OCI-LY7 (cell line): ENCODE results near the gene TMEM19.

ENCODE experiments used
- CTCF ChIP-seq: fragments of 200-600 bp; sonication (generic); conservative IDR thresholded peaks from 2 replicates; pipeline ENCODE4 v1.5.1; 2014; ENCODE audit warnings: mild to moderate bottlenecking, antibody characterized with exemption, low read length, moderate library complexity, mixed read lengths
- EZH2phosphoT487 ChIP-seq: fragments of 200-600 bp; sonication (generic); IDR thresholded peaks from 2 replicates; pipeline ENCODE4 v1.6.1; 2018; ENCODE audit warnings: low read depth, borderline replicate concordance, mild to moderate bottlenecking, mixed run types, antibody characterized with exemption, low read length, moderate library complexity, mixed read lengths

DNA sequence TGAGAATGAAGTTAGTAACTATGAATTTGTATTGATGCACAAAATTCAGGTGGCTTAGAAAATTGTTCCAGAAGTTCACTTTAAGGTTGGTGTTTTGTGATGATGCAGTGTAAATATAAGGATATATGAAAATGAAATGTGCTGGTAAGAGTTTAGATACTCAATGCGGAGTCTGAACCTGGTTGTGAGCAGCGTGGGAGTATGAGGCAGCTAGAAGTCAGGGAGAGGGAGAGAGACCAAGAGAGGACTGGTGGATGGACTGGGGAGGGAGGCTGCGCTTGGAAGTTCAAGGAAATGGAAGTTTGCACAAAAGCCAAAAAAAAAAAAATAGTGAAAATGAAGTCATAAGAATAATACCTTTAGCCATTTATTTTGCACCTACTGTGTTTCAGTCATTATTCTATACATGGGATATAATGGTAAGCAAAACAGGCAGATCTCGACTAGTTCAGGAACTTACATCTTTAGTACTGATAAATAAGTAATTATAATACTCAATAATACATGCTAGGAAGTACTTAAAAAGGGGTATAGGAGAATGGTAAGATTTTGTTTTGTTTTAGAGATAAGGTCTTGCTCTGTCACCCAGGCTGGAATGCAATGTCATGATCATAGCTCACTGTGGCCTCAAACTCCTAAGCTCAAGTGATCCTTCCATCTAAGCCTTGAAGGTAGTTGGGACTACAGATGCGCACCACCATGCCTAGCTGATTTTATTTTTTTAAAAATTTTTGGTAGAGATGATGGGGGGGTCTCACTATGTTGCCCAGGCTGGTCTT is 58.8 kb downstream of the TMEM19 start:
- TF ChIP-seq CTCF = no peak
- no peak for TF ChIP-seq EZH2phosphoT487
